Measurements from ENCODE around the gene ATP6V1B1.
"Not testable (repeated sequence)": the region's sequence is repeated elsewhere in the genome, so short reads cannot be mapped to it uniquely, and the experiment has no call there.

ATP6V1B1 gene

GRCh38 chr2:70994009-70994698 is 58.5 kb downstream of the ATP6V1B1 start:
- H3K4me3 ChIP-seq (ENCODE audit: low read depth, low read length): peak overlapping the region; percentile 82
- peak; percentile 6 for DNase-seq (ENCODE audit: low read depth, low spot score)
- in situ Hi-C loops (cut with HindIII; ENCODE audit: low sequenced_read_pairs): no loop called here
- no peak for TF ChIP-seq CTCF (IDR thresholded peaks at IDR 0.05; ENCODE audit: low read depth, low read length)

GRCh38 chr2:70994699-70995425 is 59.2 kb downstream of the ATP6V1B1 start, which contains the start of gene TEX261:
TSS of gene TEX261 (minus strand) at chr2:70994873. CDS start at chr2:70994757, 116 bp downstream.
- in situ Hi-C loops (cut with HindIII; ENCODE audit: low sequenced_read_pairs): no loop called here
- H3K4me3 ChIP-seq (ENCODE audit: low read depth, low read length): peak within 1 kb of the TSS; percentile 82
- peak; percentile 87 for DNase-seq (ENCODE audit: low read depth, low spot score)
- peak; percentile 73 for TF ChIP-seq CTCF (IDR thresholded peaks at IDR 0.05; ENCODE audit: low read depth, low read length)

- in situ Hi-C loops (cut with HindIII; ENCODE audit: low sequenced_read_pairs): no loop called here
- peak; percentile 23 for DNase-seq (ENCODE audit: low read depth, low spot score)
- peak; percentile 39 for TF ChIP-seq CTCF (IDR thresholded peaks at IDR 0.05; ENCODE audit: low read depth, low read length)
- peak overlapping the region; percentile 64 for H3K4me3 ChIP-seq (ENCODE audit: low read depth, low read length)
Measured at GRCh38 chr2:70995426-70995729, 59.7 kb downstream of the ATP6V1B1 start.

GRCh38 chr2:70998885-70999284 is 63.2 kb downstream of the ATP6V1B1 start:
- DNase-seq (ENCODE audit: low read depth, low spot score); in situ Hi-C loops (cut with HindIII; ENCODE audit: low sequenced_read_pairs); H3K4me3 ChIP-seq (ENCODE audit: low read depth, low read length): not testable (repeated sequence)

GRCh38 chr2:70999362-70999761 is 63.7 kb downstream of the ATP6V1B1 start:
- in situ Hi-C loops (cut with HindIII; ENCODE audit: low sequenced_read_pairs): no loop called here
- no peak for DNase-seq (ENCODE audit: low read depth, low spot score)
- no peak for TF ChIP-seq CTCF (IDR thresholded peaks at IDR 0.05; ENCODE audit: low read depth, low read length)
- no peak overlapping the region for H3K4me3 ChIP-seq (ENCODE audit: low read depth, low read length)

- H3K4me3 ChIP-seq (ENCODE audit: low read depth, low read length); in situ Hi-C loops (cut with HindIII; ENCODE audit: low sequenced_read_pairs); DNase-seq (ENCODE audit: low read depth, low spot score): not testable (repeated sequence)
Measured at GRCh38 chr2:70999931-71000330, 64.2 kb downstream of the ATP6V1B1 start.

GRCh38 chr2:71000780-71001591 is 65.3 kb downstream of the ATP6V1B1 start:
- peak; percentile 60 for DNase-seq (ENCODE audit: low read depth, low spot score)
- TF ChIP-seq CTCF (IDR thresholded peaks at IDR 0.05; ENCODE audit: low read depth, low read length): peak; percentile 97
- in situ Hi-C loops (cut with HindIII; ENCODE audit: low sequenced_read_pairs): no loop called here
- peak overlapping the region; percentile 25 for H3K4me3 ChIP-seq (ENCODE audit: low read depth, low read length)

Data from astrocyte of the spinal cord (primary cell).